CD14-positive monocyte (primary cell): ENCODE measurements around the gene OTUB1. TPM values are rescaled to one million over a fixed set of nuclear protein-coding genes. Genes with fewer than 3 reads are reported as not detected.

ENCODE experiments used
- DNase-seq, 3 donors: peaks; one replicate each; pipeline ENCODE4 v3.0.0-alpha.2; 2011 to 2022
- H2AFZ ChIP-seq: 2 replicates; pipeline ENCODE4 v1.6.0; 2012; ENCODE audit warnings: mild to moderate bottlenecking, low read depth, low read length, inconsistent platforms; ENCODE audit not compliant: insufficient read depth, poor library complexity, severe bottlenecking
- H3K27ac ChIP-seq, 2 donors: 1 replicate in 1 of 2; 2 replicates in 1 of 2; pipeline ENCODE4 v1.5.1; 2012 to 2013; ENCODE audit warnings: low read length in 2 of 2, control low read depth in 1 of 2, inconsistent platforms in 1 of 2, low read depth in 1 of 2, mild to moderate bottlenecking in 1 of 2
- H3K27me3 ChIP-seq, 2 donors: one replicate each; pipeline versions ENCODE4 v1.6.0 to v1.6.1; 2011 to 2013; ENCODE audit warnings: low read length in 2 of 2; ENCODE audit not compliant: control insufficient read depth in 2 of 2, insufficient read depth in 2 of 2
- H3K36me3 ChIP-seq, 2 donors: replicated peaks in 1 of 2; 1 replicate in 1 of 2; 2 replicates in 1 of 2; pipeline versions ENCODE4 v1.5.1 to v1.6.1; 2012 to 2013; ENCODE audit warnings: low read length in 2 of 2, control low read depth in 1 of 2, inconsistent platforms in 1 of 2, mild to moderate bottlenecking in 1 of 2; ENCODE audit not compliant: insufficient read depth in 2 of 2, control insufficient read depth in 1 of 2
- H3K4me1 ChIP-seq, 2 donors: 1 replicate in 1 of 2; 2 replicates in 1 of 2; pipeline versions ENCODE4 v1.5.1 to v1.6.1; 2012 to 2013; ENCODE audit warnings: low read length in 2 of 2, control low read depth in 1 of 2, inconsistent platforms in 1 of 2, mild to moderate bottlenecking in 1 of 2, moderate library complexity in 1 of 2; ENCODE audit not compliant: insufficient read depth in 2 of 2, control insufficient read depth in 1 of 2
- H3K4me2 ChIP-seq: replicated peaks from 2 replicates; pipeline ENCODE3; 2012; ENCODE audit warnings: low read length, moderate library complexity, mild to moderate bottlenecking; ENCODE audit not compliant: poor library complexity, severe bottlenecking; ENCODE audit errors: extremely low read depth
- H3K4me3 ChIP-seq, 3 experiments: fragments of 200-600 bp in 1 of 3; sonication (generic) in 1 of 3; replicated peaks in 1 of 3; 1 replicate in 2 of 3; 2 replicates in 1 of 3; pipeline ENCODE4 v1.5.1; 2011 to 2013; ENCODE audit warnings: low read length in 3 of 3, mild to moderate bottlenecking in 3 of 3, control low read depth in 2 of 3, low read depth in 2 of 3, inconsistent platforms in 1 of 3, moderate library complexity in 1 of 3
- H3K79me2 ChIP-seq: 2 replicates; pipeline ENCODE4 v1.6.0; 2012; ENCODE audit warnings: mild to moderate bottlenecking, control low read depth, inconsistent platforms, low read length, moderate library complexity; ENCODE audit not compliant: insufficient read depth
- H3K9ac ChIP-seq: 2 replicates; pipeline ENCODE4 v1.6.0; 2017; ENCODE audit warnings: low read length, mild to moderate bottlenecking; ENCODE audit not compliant: insufficient read depth, poor library complexity, severe bottlenecking
- H3K9me3 ChIP-seq, 2 donors: replicated peaks in 1 of 2; 1 replicate in 1 of 2; 2 replicates in 1 of 2; pipeline versions ENCODE4 v1.5.1 to v1.6.1; 2012 to 2013; ENCODE audit warnings: low read length in 2 of 2, control low read depth in 1 of 2; ENCODE audit not compliant: control insufficient read depth in 1 of 2, insufficient read depth in 1 of 2
- H4K20me1 ChIP-seq: 2 replicates; pipeline ENCODE4 v1.6.0; 2012; ENCODE audit warnings: mild to moderate bottlenecking, low read length, control low read depth, moderate library complexity; ENCODE audit not compliant: insufficient read depth
- H3K27ac Mint-ChIP-seq, 7 donors: one replicate each; pipeline ENCODE4 v1.8.0; 2020; ENCODE audit warnings: mild to moderate bottlenecking in 7 of 7, mixed read lengths in 7 of 7, moderate library complexity in 6 of 7, inconsistent platforms in 2 of 7
- H3K27me3 Mint-ChIP-seq, 3 donors: one replicate each; pipeline ENCODE4 v1.8.0; 2021 to 2022; ENCODE audit warnings: low read depth in 3 of 3, mild to moderate bottlenecking in 3 of 3, mixed read lengths in 3 of 3, moderate library complexity in 3 of 3, inconsistent platforms in 1 of 3
- H3K36me3 Mint-ChIP-seq, 2 donors: one replicate each; pipeline ENCODE4 v1.8.0; 2020; ENCODE audit warnings: mixed read lengths in 2 of 2, inconsistent platforms in 1 of 2, mild to moderate bottlenecking in 1 of 2
- H3K4me1 Mint-ChIP-seq: one replicate; pipeline ENCODE4 v1.8.0; 2020; ENCODE audit warnings: mild to moderate bottlenecking, mixed read lengths
- H3K4me3 Mint-ChIP-seq, 2 donors: one replicate each; pipeline ENCODE4 v1.8.0; 2020; ENCODE audit warnings: mild to moderate bottlenecking in 2 of 2, mixed read lengths in 2 of 2, moderate library complexity in 1 of 2
- H3K9me3 Mint-ChIP-seq, 7 donors: one replicate each; pipeline ENCODE4 v1.8.0; 2020 to 2022; ENCODE audit warnings: mixed read lengths in 7 of 7, mild to moderate bottlenecking in 6 of 7, moderate library complexity in 6 of 7, inconsistent platforms in 2 of 7
- CTCF ChIP-seq: fragments of 200-600 bp; IDR thresholded peaks from one replicate; pipeline ENCODE4 v1.8.0; 2022; ENCODE audit warnings: antibody characterized with exemption, mild to moderate bottlenecking
- WGBS: methylation state at CpG from one replicate; pipeline ENCODE4 v1.1.5; 2013; ENCODE audit warnings: missing lambda C conversion rate; ENCODE audit not compliant: insufficient coverage; 5-methylcytosine and 5-hydroxymethylcytosine counted together
- intact Hi-C, 2 donors: fragments of 100-400 bp; cut with micrococcal nuclease; formaldehyde crosslinking; loops; one replicate each; pipeline versions ENCODE4 v1.15.0 to v1.15.1; 2023
- polyA plus RNA-seq, 3 donors: library from polyadenylated mRNA; depleted of rRNA in 1 of 3; unstranded in 2 of 3; stranded (reverse) in 1 of 3; fragments of 300-500 nt in 2 of 3; fragments of >200 nt in 1 of 3; fragmentation: Illumina TruSeq in 2 of 3; gene quantifications; 1 replicate in 2 of 3; 2 replicates in 1 of 3; pipeline ENCODE4 v1.2.3, GENCODE V29; 2012 to 2021

OTUB1 gene
- polyA plus RNA-seq, 3 donors = 131 to 170 (median 140) TPM

- intact Hi-C loops = no loop called here
- Histone ChIP-seq H3K36me3 (no peaks in the 10 kb centered on the region), H3K4me2 (no peak overlapping the region), H3K27me3 (peaks cover 0 to under 1% of the 10 kb centered on the region in 2 donors), H3K79me2 (no peaks in the 10 kb centered on the region), H3K9me3 (no peaks in the 10 kb centered on the region), H3K4me3 (no peak overlapping the region), H2AFZ (no peak overlapping the region), H3K4me1 (peaks cover 14 to 16% of the 10 kb centered on the region in 2 donors), H3K27ac (no peak overlapping the region), H4K20me1 (no peaks in the 10 kb centered on the region), H3K9ac (no peak overlapping the region)
- Mint-ChIP-seq H3K4me1 (peaks cover 10% of the 10 kb centered on the region), H3K9me3 (peaks cover 0 to 6% (median 0%) of the 10 kb centered on the region in 7 donors), H3K27ac (no peak overlapping the region), H3K4me3 (no peak overlapping the region), H3K27me3 (peaks cover 1 to 8% (median 3%) of the 10 kb centered on the region in 3 donors), H3K36me3 (no peaks in the 10 kb centered on the region)
- no peak for DNase-seq
- 100% methylated on average over 2 of the region's 5 CpGs for whole genome bisulfite sequencing
- no peak for TF ChIP-seq CTCF
Measured at GRCh38 chr11:64043545-64043944, 57.3 kb downstream of the OTUB1 start.

- no peak for DNase-seq
- H3K4me1 Mint-ChIP-seq = peaks cover 10% of the 10 kb centered on the region
- Histone ChIP-seq H3K4me2 (no peak overlapping the region), H3K4me3 (no peak overlapping the region), H3K36me3 (no peaks in the 10 kb centered on the region), H3K9me3 (no peaks in the 10 kb centered on the region), H4K20me1 (no peaks in the 10 kb centered on the region), H3K9ac (no peak overlapping the region), H3K79me2 (no peaks in the 10 kb centered on the region), H3K27me3 (no peaks in the 10 kb centered on the region), H2AFZ (no peak overlapping the region), H3K27ac (no peak overlapping the region), H3K4me1 (peaks cover 14 to 16% of the 10 kb centered on the region in 2 donors)
- no peak overlapping the region for H3K4me3 Mint-ChIP-seq
- no peak overlapping the region for H3K27ac Mint-ChIP-seq
- 77% methylated on average over 18 of the region's 18 CpGs for WGBS
- H3K9me3 Mint-ChIP-seq = peaks cover 0 to 4% (median 0%) of the 10 kb centered on the region in 7 donors
- intact Hi-C loops = no loop called here
- TF ChIP-seq CTCF = no peak
- H3K36me3 Mint-ChIP-seq = no peaks in the 10 kb centered on the region
- H3K27me3 Mint-ChIP-seq = peaks cover 1 to 4% (median 3%) of the 10 kb centered on the region in 3 donors
Measured at GRCh38 chr11:64044730-64045393, 58.6 kb downstream of the OTUB1 start.
